IMR-90 (cell line): ENCODE measurements around the gene FAM229A. TPM values are rescaled to one million over a fixed set of nuclear protein-coding genes. Genes with fewer than 3 reads are reported as not detected.

Source experiments
- ATAC-seq: fragments of 200-7000 bp; cut with Tn5 transposase; 2 replicates; pipeline ENCODE4 v1.9.1; 2020; ENCODE audit warnings: low read depth, mild to moderate bottlenecking, moderate library complexity
- BruUV-seq: library from RNA; stranded (reverse); fragments of 400-500 nt; replicated peaks from 2 replicates; lab custom pipeline; 2021; lab: Mats Ljungman, UMichigan
- CTCF ChIA-PET: fragments of 300-600 bp; formaldehyde crosslinking; extraction: SDS; loops from one replicate; lab custom pipeline; 2021; ENCODE audit warnings: antibody characterized with exemption; lab: Yijun Ruan, JAX
- POLR2A ChIA-PET: fragments of 300-600 bp; sonication (Branson Sonifier 250); formaldehyde crosslinking; loops from one replicate; lab custom pipeline; 2022; ENCODE audit warnings: antibody characterized with exemption; ENCODE audit not compliant: unreplicated experiment; lab: Charles Lee
- DNase-seq: peaks from one replicate; pipeline ENCODE4 v3.0.0; 2013
- H2AFZ ChIP-seq: replicated peaks from 2 replicates; pipeline ENCODE3; 2013; ENCODE audit warnings: low read length, mild to moderate bottlenecking; ENCODE audit not compliant: poor library complexity
- H2AK5ac ChIP-seq: 2 replicates; pipeline ENCODE4 v1.6.1; 2013; ENCODE audit warnings: low read depth, low read length, inconsistent platforms
- H2AK9ac ChIP-seq: replicated peaks from 2 replicates; pipeline ENCODE3; 2013; ENCODE audit warnings: mild to moderate bottlenecking, low read depth, low read length, moderate library complexity; ENCODE audit not compliant: poor library complexity
- H2BK120ac ChIP-seq: 2 replicates; pipeline ENCODE4 v1.6.1; 2013; ENCODE audit warnings: low read depth, low read length, inconsistent platforms
- H2BK15ac ChIP-seq: 3 replicates; pipeline ENCODE4 v1.6.1; 2013; ENCODE audit warnings: low read depth, low read length, inconsistent platforms
- H2BK20ac ChIP-seq: 2 replicates; pipeline ENCODE4 v1.6.1; 2013; ENCODE audit warnings: low read depth, mild to moderate bottlenecking, inconsistent platforms, low read length, moderate library complexity
- H2BK5ac ChIP-seq: 2 replicates; pipeline ENCODE4 v1.6.1; 2013; ENCODE audit warnings: mild to moderate bottlenecking, low read depth, low read length, inconsistent platforms; ENCODE audit not compliant: poor library complexity, severe bottlenecking
- H3K14ac ChIP-seq: replicated peaks from 2 replicates; pipeline ENCODE4 v1.6.1; 2013; ENCODE audit warnings: low read depth, low read length, inconsistent platforms
- H3K18ac ChIP-seq: 2 replicates; pipeline ENCODE4 v1.6.1; 2013; ENCODE audit warnings: low read depth, low read length, control low read depth
- H3K23ac ChIP-seq: 2 replicates; pipeline ENCODE4 v1.6.1; 2013; ENCODE audit warnings: low read depth, low read length, inconsistent platforms
- H3K27ac ChIP-seq: 2 replicates; pipeline ENCODE4 v1.5.1; 2013; ENCODE audit warnings: mild to moderate bottlenecking, control low read depth, low read length; ENCODE audit not compliant: insufficient read depth
- H3K27me3 ChIP-seq: 2 replicates; pipeline ENCODE4 v1.6.1; 2013; ENCODE audit warnings: low read length; ENCODE audit not compliant: control insufficient read depth, insufficient read depth
- H3K36me3 ChIP-seq: 2 replicates; pipeline ENCODE4 v1.6.1; 2013; ENCODE audit warnings: low read length, mixed read lengths; ENCODE audit not compliant: control insufficient read depth, insufficient read depth
- H3K4ac ChIP-seq: 2 replicates; pipeline ENCODE4 v1.6.1; 2013; ENCODE audit warnings: low read depth, low read length, inconsistent platforms
- H3K4me1 ChIP-seq: 2 replicates; pipeline ENCODE4 v1.6.1; 2013; ENCODE audit warnings: low read length, mixed read lengths; ENCODE audit not compliant: control insufficient read depth, insufficient read depth
- H3K4me2 ChIP-seq: 2 replicates; pipeline ENCODE4 v1.6.1; 2013; ENCODE audit warnings: low read depth, mild to moderate bottlenecking, control low read depth, low read length, moderate library complexity
- H3K4me3 ChIP-seq: 2 replicates; pipeline ENCODE4 v1.5.1; 2013; ENCODE audit warnings: low read depth, mild to moderate bottlenecking, control low read depth, low read length, moderate library complexity; ENCODE audit not compliant: insufficient read depth
- H3K56ac ChIP-seq: 2 replicates; pipeline ENCODE4 v1.6.1; 2013; ENCODE audit warnings: low read length, inconsistent platforms; ENCODE audit not compliant: insufficient read depth; ENCODE audit errors: extremely low read depth
- H3K79me1 ChIP-seq, 2 experiments: 2 replicates each; pipeline ENCODE4 v1.6.1; 2013; ENCODE audit warnings: low read length in 2 of 2, inconsistent platforms in 1 of 2, low read depth in 1 of 2
- H3K9ac ChIP-seq: 2 replicates; pipeline ENCODE4 v1.6.1; 2013; ENCODE audit warnings: low read depth, low read length, control low read depth
- H3K9me1 ChIP-seq: 2 replicates; pipeline ENCODE4 v1.6.1; 2013; ENCODE audit warnings: low read length, inconsistent platforms; ENCODE audit not compliant: insufficient read depth
- H3K9me3 ChIP-seq: 2 replicates; pipeline ENCODE4 v1.6.1; 2013; ENCODE audit warnings: low read length; ENCODE audit not compliant: control insufficient read depth, insufficient read depth
- H4K20me1 ChIP-seq: 2 replicates; pipeline ENCODE4 v1.6.1; 2013; ENCODE audit warnings: low read length, inconsistent platforms; ENCODE audit not compliant: insufficient read depth
- H4K5ac ChIP-seq: 2 replicates; pipeline ENCODE4 v1.6.1; 2013; ENCODE audit warnings: mild to moderate bottlenecking, low read depth, low read length, control low read depth
- H4K8ac ChIP-seq, 2 experiments: 2 replicates each; pipeline ENCODE4 v1.6.1; 2013; ENCODE audit warnings: low read depth in 2 of 2, low read length in 2 of 2, control low read depth in 1 of 2, inconsistent platforms in 1 of 2
- H4K91ac ChIP-seq: 2 replicates; pipeline ENCODE4 v1.6.1; 2013; ENCODE audit warnings: low read depth, low read length, inconsistent platforms; ENCODE audit not compliant: insufficient read depth
- BHLHE40 ChIP-seq: fragments of 150-350 bp; IDR thresholded peaks from 2 replicates; pipeline ENCODE4 v1.6.1; 2016; ENCODE audit warnings: mild to moderate bottlenecking, low read depth, low read length
- CEBPB ChIP-seq: IDR thresholded peaks from 2 replicates; pipeline ENCODE4 v1.6.1; 2012; ENCODE audit warnings: low read depth, low read length, improper control_type of control experiment
- CTCF ChIP-seq: conservative IDR thresholded peaks from 2 replicates; pipeline ENCODE4 v1.5.1; 2012; ENCODE audit warnings: mild to moderate bottlenecking, low read depth, low read length, improper control_type of control experiment
- MAFK ChIP-seq: IDR thresholded peaks from 2 replicates; pipeline ENCODE4 v1.6.1; 2012; ENCODE audit warnings: low read depth, low read length, improper control_type of control experiment
- MAZ ChIP-seq: IDR thresholded peaks from 2 replicates; pipeline ENCODE4 v1.6.1; 2012; ENCODE audit warnings: low read depth, mild to moderate bottlenecking, low read length, improper control_type of control experiment, moderate library complexity, borderline replicate concordance
- MXI1 ChIP-seq: IDR thresholded peaks from 2 replicates; pipeline ENCODE4 v1.6.1; 2012; ENCODE audit warnings: low read depth, mild to moderate bottlenecking, low read length, moderate library complexity, borderline replicate concordance
- NFE2L2 ChIP-seq: fragments of 150-350 bp; IDR thresholded peaks from 2 replicates; pipeline ENCODE4 v1.6.1; 2016; ENCODE audit warnings: low read depth, mild to moderate bottlenecking, low read length
- POLR2A ChIP-seq: IDR thresholded peaks from 2 replicates; pipeline ENCODE4 v1.6.1; 2012; ENCODE audit warnings: mild to moderate bottlenecking, low read depth, low read length
- RAD21 ChIP-seq: IDR thresholded peaks from 2 replicates; pipeline ENCODE4 v1.6.1; 2012; ENCODE audit warnings: low read length, improper control_type of control experiment
- RCOR1 ChIP-seq: IDR thresholded peaks from 2 replicates; pipeline ENCODE4 v1.6.1; 2012; ENCODE audit warnings: mild to moderate bottlenecking, low read length, improper control_type of control experiment; ENCODE audit not compliant: insufficient replicate concordance
- RFX5 ChIP-seq: IDR thresholded peaks from 2 replicates; pipeline ENCODE4 v1.8.0; 2012; ENCODE audit warnings: low read depth, mild to moderate bottlenecking, low read length, moderate library complexity
- SMC3 ChIP-seq: fragments of 150-350 bp; IDR thresholded peaks from 2 replicates; pipeline ENCODE4 v1.6.1; 2016; ENCODE audit warnings: low read depth, mild to moderate bottlenecking, antibody characterized with exemption, low read length, moderate library complexity
- WGBS, 2 experiments: methylation state at CpG; one replicate each; pipeline versions ENCODE4 v1.1.5 to v1.1.7; 2013; ENCODE audit warnings: missing lambda C conversion rate in 2 of 2; ENCODE audit not compliant: insufficient read length in 1 of 2; ENCODE audit errors: extremely low coverage in 2 of 2; 5-methylcytosine and 5-hydroxymethylcytosine counted together
- dilution Hi-C: fragments of 300-500 bp; cut with HindIII; formaldehyde crosslinking; loops from one replicate; pipeline ENCODE4 v1.14.3; 2018; ENCODE audit warnings: low sequenced_read_pairs; ENCODE audit not compliant: unreplicated experiment
- in situ Hi-C: fragments of 300-500 bp; cut with MboI; formaldehyde crosslinking; loops from 3 replicates; pipeline ENCODE4 v1.14.3; 2019; ENCODE audit warnings: low sequenced_read_pairs, inconsistent platforms, mixed read lengths
- intact Hi-C: fragments of 100-400 bp; cut with micrococcal nuclease; formaldehyde crosslinking; loops from 2 replicates; pipeline ENCODE4 v1.10.0; 2022
- polyA plus RNA-seq, 3 experiments: library from polyadenylated mRNA; depleted of rRNA; stranded (reverse); fragments of >200 nt; gene quantifications; 2 replicates each; pipeline ENCODE4 v1.2.3, GENCODE V29; 2012; ENCODE audit warnings: low replicate concordance in 1 of 3
- total RNA-seq: library from RNA; depleted of rRNA; stranded (reverse); fragments of >200 nt; gene quantifications from 2 replicates; pipeline ENCODE4 v1.2.3, GENCODE V29; 2012
- TF ChIP-seq, protein P1 (sequence below): fragments of 150-350 bp; IDR thresholded peaks from 2 replicates; pipeline ENCODE4 v1.6.1; 2016; ENCODE audit warnings: low read depth, mild to moderate bottlenecking, low read length, moderate library complexity, borderline replicate concordance
- TF ChIP-seq, protein P2 (sequence below): fragments of 150-350 bp; IDR thresholded peaks from 2 replicates; pipeline ENCODE4 v1.6.1; 2017; ENCODE audit warnings: mild to moderate bottlenecking, antibody characterized with exemption, low read length, low read depth

FAM229A gene
- total and polyA plus RNA-seq, 2 of the 4 experiments (the other 2 are of a cell fraction), result 0.36 to 4.3 TPM

- Histone ChIP-seq H2AFZ (no peak overlapping the region), H3K4me2 (no peak overlapping the region), H3K36me3 (no peaks in the 10 kb centered on the region), H3K27me3 (peaks cover 3% of the 10 kb centered on the region; the same call in 1 of the 2 replicates), H2BK20ac (no peak overlapping the region), H3K56ac (no peak overlapping the region), H3K9ac (no peak overlapping the region), H3K4ac (no peak overlapping the region), H4K91ac (no peak overlapping the region), H3K27ac (no peak overlapping the region), H3K23ac (no peak overlapping the region), H2BK5ac (no peak overlapping the region), H2AK5ac (no peak overlapping the region), H2AK9ac (no peak overlapping the region), H3K4me1 (no peaks in the 10 kb centered on the region), H4K20me1 (no peaks in the 10 kb centered on the region), H3K9me1 (no peaks in the 10 kb centered on the region), H3K18ac (no peak overlapping the region), H2BK120ac (no peak overlapping the region), H4K5ac (no peak overlapping the region), H3K9me3 (no peaks in the 10 kb centered on the region), H3K4me3 (no peak overlapping the region), H4K8ac (no peak overlapping the region), H3K79me1 (no peaks in the 10 kb centered on the region), H2BK15ac (no peak overlapping the region), H3K14ac (no peak overlapping the region)
- TF ChIP-seq RCOR1 (no peak), RAD21 (no peak), MAZ (no peak), MAFK (no peak), RFX5 (no peak), SMC3 (no peak), BHLHE40 (no peak), POLR2A (no peak), MXI1 (no peak), NFE2L2 (no peak), CEBPB (no peak), CTCF (no peak)
- TF ChIP-seq, protein P1, sequence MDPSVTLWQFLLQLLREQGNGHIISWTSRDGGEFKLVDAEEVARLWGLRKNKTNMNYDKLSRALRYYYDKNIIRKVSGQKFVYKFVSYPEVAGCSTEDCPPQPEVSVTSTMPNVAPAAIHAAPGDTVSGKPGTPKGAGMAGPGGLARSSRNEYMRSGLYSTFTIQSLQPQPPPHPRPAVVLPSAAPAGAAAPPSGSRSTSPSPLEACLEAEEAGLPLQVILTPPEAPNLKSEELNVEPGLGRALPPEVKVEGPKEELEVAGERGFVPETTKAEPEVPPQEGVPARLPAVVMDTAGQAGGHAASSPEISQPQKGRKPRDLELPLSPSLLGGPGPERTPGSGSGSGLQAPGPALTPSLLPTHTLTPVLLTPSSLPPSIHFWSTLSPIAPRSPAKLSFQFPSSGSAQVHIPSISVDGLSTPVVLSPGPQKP, result no peak
- TF ChIP-seq, protein P2, sequence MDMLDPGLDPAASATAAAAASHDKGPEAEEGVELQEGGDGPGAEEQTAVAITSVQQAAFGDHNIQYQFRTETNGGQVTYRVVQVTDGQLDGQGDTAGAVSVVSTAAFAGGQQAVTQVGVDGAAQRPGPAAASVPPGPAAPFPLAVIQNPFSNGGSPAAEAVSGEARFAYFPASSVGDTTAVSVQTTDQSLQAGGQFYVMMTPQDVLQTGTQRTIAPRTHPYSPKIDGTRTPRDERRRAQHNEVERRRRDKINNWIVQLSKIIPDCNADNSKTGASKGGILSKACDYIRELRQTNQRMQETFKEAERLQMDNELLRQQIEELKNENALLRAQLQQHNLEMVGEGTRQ, result no peak
- BruUV-seq, result no TSS peak
- ChIA-PET POLR2A (no interaction called here), CTCF (interaction anchor here (0.6 to 0.8 kb wide), 2 partner anchors 31 to 201 kb away, joined by 6 to 7 read pairs; partner anchors contain the start of gene IQCC)
- ATAC-seq (no peak), DNase-seq (no peak)
- dilution Hi-C loops (no loop called here), in situ Hi-C loops (no loop called here), intact Hi-C loops (no loop called here)
- WGBS, 2 experiments, result 90% methylated on average over 2 of the region's 4 CpGs; no CpG with 5 or more reads in 1 of the 2 experiments
These were observed 44.4 kb upstream of the FAM229A start for GRCh38 chr1:32406629-32407111.
